H9 (cell line): ENCODE measurements around the gene GCHFR. TPM values are rescaled to one million over a fixed set of nuclear protein-coding genes. Genes with fewer than 3 reads are reported as not detected.
A peak's percentile ranks its signal among the peaks of the same experiment; 100 is the strongest.

ENCODE experiments used
- DNase-seq: peaks from one replicate; pipeline ENCODE4 v3.0.0-alpha.2; 2017
- H2AFZ ChIP-seq: one replicate; pipeline ENCODE4 v1.6.1; 2013; ENCODE audit warnings: mild to moderate bottlenecking, low read length, control low read depth, moderate library complexity
- H2AK5ac ChIP-seq: 2 replicates; pipeline ENCODE4 v1.6.1; 2013; ENCODE audit warnings: low read length, control low read depth, mixed read lengths; ENCODE audit not compliant: insufficient read length
- H2BK120ac ChIP-seq: one replicate; pipeline ENCODE4 v1.6.1; 2013; ENCODE audit warnings: low read depth, mild to moderate bottlenecking, low read length, control low read depth, inconsistent platforms; ENCODE audit not compliant: poor library complexity, severe bottlenecking
- H2BK12ac ChIP-seq: 2 replicates; pipeline ENCODE4 v1.6.1; 2013; ENCODE audit warnings: low read length, control low read depth, mixed read lengths, low read depth; ENCODE audit not compliant: insufficient read length
- H2BK15ac ChIP-seq: 2 replicates; pipeline ENCODE4 v1.6.1; 2013; ENCODE audit warnings: low read depth, low read length, control low read depth
- H2BK20ac ChIP-seq: one replicate; pipeline ENCODE4 v1.6.1; 2013; ENCODE audit warnings: low read depth, mild to moderate bottlenecking, low read length, control low read depth, inconsistent platforms; ENCODE audit not compliant: poor library complexity, severe bottlenecking
- H2BK5ac ChIP-seq: 2 replicates; pipeline ENCODE4 v1.6.1; 2013; ENCODE audit warnings: low read length, control low read depth, mixed read lengths; ENCODE audit not compliant: insufficient read length
- H3K14ac ChIP-seq: 2 replicates; pipeline ENCODE4 v1.6.1; 2013; ENCODE audit warnings: low read length, control low read depth; ENCODE audit not compliant: insufficient read depth
- H3K18ac ChIP-seq: 2 replicates; pipeline ENCODE4 v1.6.1; 2013; ENCODE audit warnings: low read depth, mild to moderate bottlenecking, mixed read lengths, low read length, control low read depth; ENCODE audit not compliant: insufficient read length
- H3K23ac ChIP-seq: 2 replicates; pipeline ENCODE4 v1.6.1; 2013; ENCODE audit warnings: low read length, control low read depth, mixed read lengths, low read depth; ENCODE audit not compliant: insufficient read length
- H3K23me2 ChIP-seq: 2 replicates; pipeline ENCODE4 v1.6.1; 2013; ENCODE audit warnings: low read depth, mild to moderate bottlenecking, mixed read lengths, low read length, control low read depth; ENCODE audit not compliant: insufficient read length, poor library complexity, severe bottlenecking
- H3K27ac ChIP-seq: 2 replicates; pipeline ENCODE4 v1.5.1; 2013; ENCODE audit warnings: low read length, control low read depth, mixed read lengths, low read depth; ENCODE audit not compliant: insufficient read length
- H3K27me3 ChIP-seq: 2 replicates; pipeline ENCODE4 v1.6.1; 2013; ENCODE audit warnings: low read length, control low read depth, inconsistent platforms; ENCODE audit not compliant: insufficient read depth
- H3K4ac ChIP-seq: 2 replicates; pipeline ENCODE4 v1.6.1; 2013; ENCODE audit warnings: low read depth, mild to moderate bottlenecking, control low read depth, inconsistent platforms, low read length, moderate library complexity
- H3K4me1 ChIP-seq: 2 replicates; pipeline ENCODE4 v1.6.1; 2013; ENCODE audit warnings: low read length, control low read depth, inconsistent platforms; ENCODE audit not compliant: insufficient read depth
- H3K4me2 ChIP-seq: 2 replicates; pipeline ENCODE4 v1.6.1; 2013; ENCODE audit warnings: low read length, control low read depth, mixed read lengths; ENCODE audit not compliant: insufficient read length, insufficient read depth
- H3K56ac ChIP-seq: 2 replicates; pipeline ENCODE4 v1.6.1; 2013; ENCODE audit warnings: low read depth, mild to moderate bottlenecking, mixed read lengths, low read length, control low read depth; ENCODE audit not compliant: insufficient read length
- H3K79me1 ChIP-seq: 2 replicates; pipeline ENCODE4 v1.6.1; 2013; ENCODE audit warnings: low read depth, mild to moderate bottlenecking, moderate library complexity, low read length, control low read depth, inconsistent platforms; ENCODE audit not compliant: insufficient read depth, poor library complexity, severe bottlenecking
- H3K79me2 ChIP-seq: 2 replicates; pipeline ENCODE4 v1.6.1; 2013; ENCODE audit warnings: low read length, control low read depth, inconsistent platforms; ENCODE audit not compliant: insufficient read depth
- H3K9ac ChIP-seq: 2 replicates; pipeline ENCODE4 v1.6.1; 2013; ENCODE audit warnings: low read length, control low read depth, mixed read lengths; ENCODE audit not compliant: insufficient read length; ENCODE audit errors: extremely low read depth
- H3K9me3 ChIP-seq: one replicate; pipeline ENCODE4 v1.6.1; 2013; ENCODE audit warnings: low read depth, low read length, inconsistent platforms; ENCODE audit not compliant: control insufficient read depth
- H3T11ph ChIP-seq: one replicate; pipeline ENCODE4 v1.6.1; 2013; ENCODE audit warnings: mild to moderate bottlenecking, low read length, control low read depth, inconsistent platforms
- H4K20me1 ChIP-seq: one replicate; pipeline ENCODE4 v1.6.1; 2013; ENCODE audit not compliant: control insufficient read depth, insufficient read length, insufficient read depth
- H4K5ac ChIP-seq: 2 replicates; pipeline ENCODE4 v1.6.1; 2013; ENCODE audit warnings: low read depth, mild to moderate bottlenecking, mixed read lengths, low read length, control low read depth; ENCODE audit not compliant: insufficient read length
- H4K8ac ChIP-seq: replicated peaks from 2 replicates; pipeline ENCODE4 v1.6.1; 2013; ENCODE audit warnings: low read length, control low read depth, mixed read lengths, low read depth; ENCODE audit not compliant: insufficient read length
- H4K91ac ChIP-seq: 2 replicates; pipeline ENCODE4 v1.6.1; 2013; ENCODE audit warnings: low read depth, mild to moderate bottlenecking, moderate library complexity, mixed read lengths, low read length, control low read depth; ENCODE audit not compliant: insufficient read length
- H3K27ac Mint-ChIP-seq, 3 experiments: 2 replicates in 2 of 3; 3 replicates in 1 of 3; pipeline ENCODE4 v1.8.0; 2020 to 2021; ENCODE audit warnings: mixed read lengths in 3 of 3, mild to moderate bottlenecking in 1 of 3, moderate library complexity in 1 of 3
- H3K27me3 Mint-ChIP-seq: 2 replicates; pipeline ENCODE4 v1.8.0; 2021; ENCODE audit warnings: low read depth, mild to moderate bottlenecking, moderate library complexity, mixed read lengths
- H3K36me3 Mint-ChIP-seq, 3 experiments: 2 replicates in 2 of 3; 3 replicates in 1 of 3; pipeline ENCODE4 v1.8.0; 2020 to 2021; ENCODE audit warnings: low read depth in 3 of 3, mixed read lengths in 3 of 3; ENCODE audit not compliant: insufficient read depth in 1 of 3
- H3K4me1 Mint-ChIP-seq, 2 experiments: 2 replicates each; pipeline ENCODE4 v1.8.0; 2020; ENCODE audit warnings: mixed read lengths in 2 of 2
- H3K4me3 Mint-ChIP-seq, 2 experiments: 2 replicates in 1 of 2; 3 replicates in 1 of 2; pipeline ENCODE4 v1.8.0; 2020 to 2021; ENCODE audit warnings: mild to moderate bottlenecking in 2 of 2, mixed read lengths in 2 of 2, moderate library complexity in 1 of 2
- H3K9me3 Mint-ChIP-seq, 2 experiments: 2 replicates in 1 of 2; 3 replicates in 1 of 2; pipeline ENCODE4 v1.8.0; 2020; ENCODE audit warnings: mild to moderate bottlenecking in 2 of 2, mixed read lengths in 2 of 2, moderate library complexity in 1 of 2
- CTCF ChIP-seq: fragments of 200-600 bp; sonication (generic); conservative IDR thresholded peaks from 3 replicates; pipeline ENCODE4 v1.8.0; 2021; ENCODE audit warnings: antibody characterized with exemption, mild to moderate bottlenecking
- WGBS: extraction: QIAGEN DNeasy Blood & Tissue Kit; methylation state at CpG from one replicate; pipeline ENCODE4 v1.1.7; 2013; ENCODE audit warnings: missing lambda C conversion rate, low lambda C conversion rate, mixed read lengths; ENCODE audit not compliant: insufficient read length; ENCODE audit errors: extremely low coverage; 5-methylcytosine and 5-hydroxymethylcytosine counted together
- total RNA-seq: library from RNA; stranded (reverse); gene quantifications from 2 replicates; pipeline ENCODE4 v1.2.1, GENCODE V29; 2021

GCHFR gene
- total RNA-seq, 1 experiment from 2014 or later: 37.0 TPM

GRCh38 chr15:40772014-40772413, 8.1 kb downstream of the GCHFR start:
- no peaks in the 10 kb centered on the region; the same call in 1 of the 2 replicates for H3K27me3 Mint-ChIP-seq
- peak overlapping the region in 1 of 3 experiments; percentile 68; a peak in 1 of 7 replicates for H3K27ac Mint-ChIP-seq
- no CpG with 5 or more reads among the region's 13 CpGs for WGBS

More at GRCh38 chr15:40772014-40772413, 8.1 kb downstream of the GCHFR start:
- Histone ChIP-seq H3K4me1 (no peaks in the 10 kb centered on the region), H2BK20ac (no peak overlapping the region), H3K9me3 (no peaks in the 10 kb centered on the region), H2BK15ac (no peak overlapping the region), H3K56ac (no peak overlapping the region), H3K9ac (no peak overlapping the region), H3K14ac (no peak overlapping the region), H2AFZ (no peak overlapping the region), H4K91ac (no peak overlapping the region), H4K20me1 (no peaks in the 10 kb centered on the region), H2BK120ac (no peak overlapping the region), H3K23ac (no peak overlapping the region), H3K23me2 (no peaks in the 10 kb centered on the region), H3K27me3 (no peaks in the 10 kb centered on the region), H2BK12ac (no peak overlapping the region), H3K79me1 (no peaks in the 10 kb centered on the region), H2AK5ac (no peak overlapping the region), H4K8ac (no peak overlapping the region), H3T11ph (no peak overlapping the region), H2BK5ac (no peak overlapping the region), H4K5ac (no peak overlapping the region), H3K4ac (no peak overlapping the region), H3K18ac (no peak overlapping the region), H3K79me2 (no peaks in the 10 kb centered on the region), H3K4me2 (no peak overlapping the region), H3K27ac (no peak overlapping the region)
- no peak for DNase-seq
- no peaks in the 10 kb centered on the region for H3K9me3 Mint-ChIP-seq
- no peak overlapping the region for H3K4me3 Mint-ChIP-seq
- H3K36me3 Mint-ChIP-seq: peaks cover 11 to 47% (median 26%) of the 10 kb centered on the region in 3 experiments; a peak in 6 of 7 replicates
- H3K4me1 Mint-ChIP-seq: peaks cover 3% of the 10 kb centered on the region in 2 experiments
- TF ChIP-seq CTCF: no peak
